Measurements from ENCODE around the gene CDKN1C.

Gene CDKN1C

GRCh38 chr11:2923446-2924375 is 38.1 kb upstream of the CDKN1C start:
- no peak for DNase-seq (ENCODE audit: low spot score)

GRCh38 chr11:2922655-2923054 is 37.1 kb upstream of the CDKN1C start:
- DNase-seq (ENCODE audit: low spot score) = no peak

- no peak for DNase-seq (ENCODE audit: low spot score)
Measured at GRCh38 chr11:2921742-2922493, 36.3 kb upstream of the CDKN1C start.

- no peak for DNase-seq (ENCODE audit: low spot score)
Measured at GRCh38 chr11:2921261-2921660, 35.7 kb upstream of the CDKN1C start.

- no peak for DNase-seq (ENCODE audit: low spot score)
Measured at GRCh38 chr11:2920343-2920742, 34.8 kb upstream of the CDKN1C start.

GRCh38 chr11:2919837-2920236 is 34.3 kb upstream of the CDKN1C start:
- no peak for DNase-seq (ENCODE audit: low spot score)

GRCh38 chr11:2919188-2919587 is 33.6 kb upstream of the CDKN1C start:
- DNase-seq (ENCODE audit: low spot score) = no peak

GRCh38 chr11:2917842-2918490 is 32.4 kb upstream of the CDKN1C start:
- DNase-seq (ENCODE audit: low spot score) = no peak

- no peak for DNase-seq (ENCODE audit: low spot score)
Measured at GRCh38 chr11:2916892-2917645, 31.5 kb upstream of the CDKN1C start.

GRCh38 chr11:2916114-2916891 is 30.7 kb upstream of the CDKN1C start:
- DNase-seq (ENCODE audit: low spot score) = no peak

GRCh38 chr11:2915473-2915872 is 29.9 kb upstream of the CDKN1C start:
- DNase-seq (ENCODE audit: low spot score) = no peak

GRCh38 chr11:2914455-2915195 is 29.1 kb upstream of the CDKN1C start:
- DNase-seq (ENCODE audit: low spot score) = no peak

GRCh38 chr11:2913776-2914175 is 28.2 kb upstream of the CDKN1C start:
- no peak for DNase-seq (ENCODE audit: low spot score)

- peak; percentile 72 for DNase-seq (ENCODE audit: low spot score)
Measured at GRCh38 chr11:2913019-2913431, 27.4 kb upstream of the CDKN1C start.

GRCh38 chr11:2912498-2912897 is 26.9 kb upstream of the CDKN1C start:
- DNase-seq (ENCODE audit: low spot score) = peak; percentile 91

- DNase-seq (ENCODE audit: low spot score) = no peak
Measured at GRCh38 chr11:2911785-2912391, 26.3 kb upstream of the CDKN1C start.

GRCh38 chr11:2911088-2911784 is 25.7 kb upstream of the CDKN1C start:
- no peak for DNase-seq (ENCODE audit: low spot score)

GRCh38 chr11:2910401-2910955 is 24.9 kb upstream of the CDKN1C start:
- no peak for DNase-seq (ENCODE audit: low spot score)
